Stomach (tissue), 9 donors: ENCODE results near the gene KIDINS220. TPM values are rescaled to one million over a fixed set of nuclear protein-coding genes. Genes with fewer than 3 reads are reported as not detected.

Source experiments
- DNase-seq, 2 donors: peaks; one replicate each; pipeline versions ENCODE4 v3.0.0 to v3.0.0-alpha.2; 2013 to 2019
- H3K27ac ChIP-seq, 5 donors: fragments of 200-600 bp in 4 of 5; sonication (generic) in 4 of 5; one replicate each; pipeline ENCODE4 v1.5.1; 2013 to 2019; ENCODE audit warnings: mild to moderate bottlenecking in 1 of 5, moderate library complexity in 1 of 5
- H3K27me3 ChIP-seq, 3 donors: fragments of 200-600 bp; sonication (generic); one replicate each; pipeline ENCODE4 v1.5.1; 2017 to 2019; ENCODE audit warnings: mixed run types in 1 of 3
- H3K36me3 ChIP-seq, 4 donors: fragments of 200-600 bp; sonication (generic); 1 replicate in 3 of 4; 2 replicates in 1 of 4; pipeline ENCODE4 v1.5.1; 2016 to 2019
- H3K4me1 ChIP-seq, 4 donors: fragments of 200-600 bp; sonication (generic); one replicate each; pipeline ENCODE4 v1.5.1; 2016 to 2019
- H3K4me3 ChIP-seq, 4 donors: fragments of 200-600 bp; sonication (generic) in 3 of 4; one replicate each; pipeline ENCODE4 v1.5.1; 2016 to 2019; ENCODE audit warnings: mild to moderate bottlenecking in 1 of 4
- H3K9me3 ChIP-seq, 4 donors: fragments of 200-600 bp; sonication (generic); one replicate each; pipeline ENCODE4 v1.5.1; 2016 to 2019
- CTCF ChIP-seq, 7 experiments: fragments of 450-650 bp in 4 of 7; fragments of 200-600 bp in 3 of 7; sonication (generic) in 3 of 7; IDR thresholded peaks; one replicate each; pipeline ENCODE4 v1.5.1; 2016 to 2019; ENCODE audit warnings: antibody characterized with exemption in 7 of 7, control low read depth in 2 of 7, mild to moderate bottlenecking in 1 of 7
- EP300 ChIP-seq: sonication (generic); formaldehyde crosslinking; IDR thresholded peaks from one replicate; pipeline ENCODE4 v1.6.1; 2017; ENCODE audit warnings: antibody characterized with exemption
- POLR2A ChIP-seq, 4 donors: fragments of 450-650 bp; IDR thresholded peaks; one replicate each; pipeline ENCODE4 v1.6.1; 2016; ENCODE audit warnings: antibody characterized with exemption in 4 of 4, control low read depth in 2 of 4, mild to moderate bottlenecking in 1 of 4, moderate library complexity in 1 of 4
- POLR2AphosphoS5 ChIP-seq, 3 donors: sonication (generic); formaldehyde crosslinking; IDR thresholded peaks; one replicate each; pipeline ENCODE4 v1.6.1; 2016; ENCODE audit warnings: antibody characterized with exemption in 3 of 3
- WGBS, 5 donors: extraction: QIAGEN DNeasy Blood & Tissue Kit in 3 of 5; methylation state at CpG; one replicate each; pipeline versions ENCODE4 v1.1.5 to v1.1.7; 2013 to 2018; 5-methylcytosine and 5-hydroxymethylcytosine counted together
- intact Hi-C: fragments of 100-400 bp; cut with DNase I; formaldehyde crosslinking; loops from one replicate; pipeline ENCODE4 v1.15.1; 2023; ENCODE audit warnings: low total_unique reads
- polyA plus RNA-seq, 3 donors: library from polyadenylated mRNA; stranded (reverse); fragments of 200-250 nt; gene quantifications; one replicate each; pipeline ENCODE4 v1.2.3, GENCODE V29; 2013
- total RNA-seq, 5 donors: library from RNA; depleted of rRNA; stranded (reverse); fragments of >200 nt; gene quantifications; one replicate each; pipeline versions ENCODE4 v1.1.0 to v1.2.3, GENCODE V29; 2014 to 2016
- donor health status: healthy with polysubstance abuse.
- donor health status: Bipolar disorder and iron deficiency.
- donor health status: healthy.

KIDINS220 gene
- total and polyA plus RNA-seq, 8 donors: 3.8 to 160 (median 56.0) TPM

- no peak for DNase-seq
- no peak overlapping the region for H3K27ac ChIP-seq
- H3K9me3 ChIP-seq: no peaks in the 10 kb centered on the region
- WGBS, 5 donors: 84 to 91% (median 89%) methylated on average over 2 of the region's 2 CpGs
- H3K36me3 ChIP-seq: peaks cover 45 to 99% (median 95%) of the 10 kb centered on the region in 4 donors
- H3K4me3 ChIP-seq: no peak overlapping the region
- no peaks in the 10 kb centered on the region for H3K27me3 ChIP-seq
- no peaks in the 10 kb centered on the region for H3K4me1 ChIP-seq
- TF ChIP-seq POLR2AphosphoS5 (IDR thresholded peaks at IDR 0.05): no peak
- no peak for TF ChIP-seq EP300
- no peak for TF ChIP-seq CTCF (IDR thresholded peaks at IDR 0.05)
- TF ChIP-seq POLR2A (IDR thresholded peaks at IDR 0.05): no peak
- intact Hi-C loops: no loop called here
Observed at GRCh38 chr2:8798393-8798792, 39.0 kb downstream of the KIDINS220 start.

- no peak for TF ChIP-seq CTCF (IDR thresholded peaks at IDR 0.05)
- TF ChIP-seq EP300: no peak
- TF ChIP-seq POLR2AphosphoS5 (IDR thresholded peaks at IDR 0.05): no peak
- no peak for TF ChIP-seq POLR2A (IDR thresholded peaks at IDR 0.05)
- H3K27ac ChIP-seq: no peak overlapping the region
- intact Hi-C loops: no loop called here
- no peaks in the 10 kb centered on the region for H3K27me3 ChIP-seq
- WGBS, 5 donors: 87 to 97% (median 92%) methylated on average over 2 of the region's 2 CpGs
- DNase-seq: no peak
- H3K4me1 ChIP-seq: no peaks in the 10 kb centered on the region
- H3K9me3 ChIP-seq: no peaks in the 10 kb centered on the region
- H3K4me3 ChIP-seq: no peak overlapping the region
- peaks cover 43 to 100% (median 100%) of the 10 kb centered on the region in 4 donors for H3K36me3 ChIP-seq
Observed at GRCh38 chr2:8797682-8798081, 39.7 kb downstream of the KIDINS220 start.

GRCh38 chr2:8796878-8797550 is 40.4 kb downstream of the KIDINS220 start:
- no peaks in the 10 kb centered on the region for H3K9me3 ChIP-seq
- H3K27me3 ChIP-seq: no peaks in the 10 kb centered on the region
- peaks cover 36 to 100% (median 100%) of the 10 kb centered on the region in 4 donors for H3K36me3 ChIP-seq
- DNase-seq: no peak
- no peak overlapping the region for H3K4me3 ChIP-seq
- H3K27ac ChIP-seq: no peak overlapping the region
- intact Hi-C loops: no loop called here
- WGBS, 5 donors: 77 to 87% (median 82%) methylated on average over 6 of the region's 6 CpGs
- no peaks in the 10 kb centered on the region for H3K4me1 ChIP-seq
- TF ChIP-seq POLR2A (IDR thresholded peaks at IDR 0.05): no peak
- TF ChIP-seq POLR2AphosphoS5 (IDR thresholded peaks at IDR 0.05): no peak
- no peak for TF ChIP-seq CTCF (IDR thresholded peaks at IDR 0.05)
- no peak for TF ChIP-seq EP300

- Histone ChIP-seq H3K4me3 (no peak overlapping the region), H3K4me1 (no peaks in the 10 kb centered on the region), H3K27me3 (no peaks in the 10 kb centered on the region), H3K9me3 (no peaks in the 10 kb centered on the region), H3K36me3 (peaks cover 31 to 99% (median 95%) of the 10 kb centered on the region in 4 donors), H3K27ac (no peak overlapping the region)
- DNase-seq: no peak
- 83 to 93% (median 90%) methylated on average over 9 of the region's 9 CpGs for WGBS, 5 donors
- intact Hi-C loops: no loop called here
- TF ChIP-seq POLR2AphosphoS5 (IDR thresholded peaks at IDR 0.05): no peak
- no peak for TF ChIP-seq EP300
- no peak for TF ChIP-seq POLR2A (IDR thresholded peaks at IDR 0.05)
- TF ChIP-seq CTCF (IDR thresholded peaks at IDR 0.05): no peak
Observed at GRCh38 chr2:8796315-8796848, 41.0 kb downstream of the KIDINS220 start.
